ENCODE results near the gene KIF9.
"Not testable (repeated sequence)": the region's sequence is repeated elsewhere in the genome, so short reads cannot be mapped to it uniquely, and the experiment has no call there.

The KIF9 gene, protein sequence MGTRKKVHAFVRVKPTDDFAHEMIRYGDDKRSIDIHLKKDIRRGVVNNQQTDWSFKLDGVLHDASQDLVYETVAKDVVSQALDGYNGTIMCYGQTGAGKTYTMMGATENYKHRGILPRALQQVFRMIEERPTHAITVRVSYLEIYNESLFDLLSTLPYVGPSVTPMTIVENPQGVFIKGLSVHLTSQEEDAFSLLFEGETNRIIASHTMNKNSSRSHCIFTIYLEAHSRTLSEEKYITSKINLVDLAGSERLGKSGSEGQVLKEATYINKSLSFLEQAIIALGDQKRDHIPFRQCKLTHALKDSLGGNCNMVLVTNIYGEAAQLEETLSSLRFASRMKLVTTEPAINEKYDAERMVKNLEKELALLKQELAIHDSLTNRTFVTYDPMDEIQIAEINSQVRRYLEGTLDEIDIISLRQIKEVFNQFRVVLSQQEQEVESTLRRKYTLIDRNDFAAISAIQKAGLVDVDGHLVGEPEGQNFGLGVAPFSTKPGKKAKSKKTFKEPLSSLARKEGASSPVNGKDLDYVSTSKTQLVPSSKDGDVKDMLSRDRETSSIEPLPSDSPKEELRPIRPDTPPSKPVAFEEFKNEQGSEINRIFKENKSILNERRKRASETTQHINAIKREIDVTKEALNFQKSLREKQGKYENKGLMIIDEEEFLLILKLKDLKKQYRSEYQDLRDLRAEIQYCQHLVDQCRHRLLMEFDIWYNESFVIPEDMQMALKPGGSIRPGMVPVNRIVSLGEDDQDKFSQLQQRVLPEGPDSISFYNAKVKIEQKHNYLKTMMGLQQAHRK

DNA sequence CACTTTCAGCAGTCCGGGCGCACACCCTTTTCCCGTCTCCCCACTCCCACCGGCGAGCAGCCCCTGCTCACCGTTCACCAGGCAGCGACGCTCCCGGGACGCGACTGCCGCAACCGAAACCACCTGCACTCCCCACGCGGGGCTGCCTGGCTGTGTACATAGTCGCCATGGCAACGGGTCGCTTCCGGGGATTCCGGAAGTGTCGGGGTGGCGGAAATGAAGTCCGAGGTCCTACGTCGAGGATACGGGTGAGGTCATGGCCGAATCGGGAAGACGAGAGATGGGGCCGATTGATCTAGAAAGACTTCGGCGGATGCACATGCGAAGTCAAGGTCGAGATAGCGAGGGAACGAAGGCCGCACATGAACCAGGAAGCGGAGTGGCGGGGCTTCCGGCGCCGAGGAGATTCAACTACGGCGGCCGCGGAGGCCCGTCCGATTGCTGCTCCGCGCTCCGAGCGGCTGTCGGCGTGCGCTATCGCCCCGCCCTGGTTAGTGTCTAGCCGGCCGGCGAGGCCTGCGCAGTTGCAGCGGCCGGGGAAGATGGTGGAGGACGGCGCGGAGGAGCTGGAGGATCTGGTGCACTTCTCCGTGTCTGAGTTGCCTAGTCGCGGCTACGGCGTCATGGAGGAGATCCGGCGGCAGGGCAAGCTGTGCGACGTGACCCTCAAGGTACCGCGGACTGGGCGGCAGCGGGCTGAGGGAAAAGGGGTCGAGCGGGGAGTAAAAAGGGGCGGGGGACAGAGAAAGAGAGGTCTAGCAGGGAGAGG is at the start of gene KIF9, which contains the start of gene KLHL18:
KIF9 (minus strand) TSS at position 376 of the 769 bp plus-strand sequence. CDS start 5,425 bp downstream, outside the sequence.
KLHL18 (plus strand) TSS at position 521 of the 769 bp plus-strand sequence; CDS start at position 543, 22 bp downstream.
- peak; percentile 98 for DNase-seq

DNA sequence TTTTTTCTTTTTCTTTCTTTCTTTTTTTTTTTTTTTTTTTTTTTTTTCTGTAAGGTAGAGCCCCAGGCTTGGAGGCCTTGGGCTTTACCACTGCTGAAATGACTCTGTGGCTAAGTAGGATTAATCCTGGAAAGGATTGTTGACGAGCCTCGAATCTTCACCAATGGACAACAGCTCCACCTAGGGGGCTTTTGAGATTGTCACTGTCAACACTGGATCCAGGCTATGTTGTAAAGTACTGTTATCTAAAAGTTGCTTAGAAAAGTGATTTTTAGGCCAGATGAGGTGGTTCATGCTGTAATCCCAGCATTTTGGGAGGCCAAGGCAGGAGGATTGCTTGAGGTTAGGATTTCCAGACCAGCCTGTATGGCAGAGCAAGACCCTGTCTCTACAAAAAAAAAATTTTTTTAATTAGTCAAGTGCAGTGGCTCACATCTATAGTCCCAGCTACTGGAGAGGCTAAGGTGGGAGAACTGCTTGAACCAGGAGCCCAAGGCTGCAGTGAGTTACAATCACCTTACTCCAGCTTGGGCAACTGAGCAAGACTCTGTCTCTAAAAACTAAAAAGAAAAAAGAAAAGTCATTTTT is 41.8 kb upstream of the KIF9 start:
- DNase-seq = peak; percentile 69

DNA sequence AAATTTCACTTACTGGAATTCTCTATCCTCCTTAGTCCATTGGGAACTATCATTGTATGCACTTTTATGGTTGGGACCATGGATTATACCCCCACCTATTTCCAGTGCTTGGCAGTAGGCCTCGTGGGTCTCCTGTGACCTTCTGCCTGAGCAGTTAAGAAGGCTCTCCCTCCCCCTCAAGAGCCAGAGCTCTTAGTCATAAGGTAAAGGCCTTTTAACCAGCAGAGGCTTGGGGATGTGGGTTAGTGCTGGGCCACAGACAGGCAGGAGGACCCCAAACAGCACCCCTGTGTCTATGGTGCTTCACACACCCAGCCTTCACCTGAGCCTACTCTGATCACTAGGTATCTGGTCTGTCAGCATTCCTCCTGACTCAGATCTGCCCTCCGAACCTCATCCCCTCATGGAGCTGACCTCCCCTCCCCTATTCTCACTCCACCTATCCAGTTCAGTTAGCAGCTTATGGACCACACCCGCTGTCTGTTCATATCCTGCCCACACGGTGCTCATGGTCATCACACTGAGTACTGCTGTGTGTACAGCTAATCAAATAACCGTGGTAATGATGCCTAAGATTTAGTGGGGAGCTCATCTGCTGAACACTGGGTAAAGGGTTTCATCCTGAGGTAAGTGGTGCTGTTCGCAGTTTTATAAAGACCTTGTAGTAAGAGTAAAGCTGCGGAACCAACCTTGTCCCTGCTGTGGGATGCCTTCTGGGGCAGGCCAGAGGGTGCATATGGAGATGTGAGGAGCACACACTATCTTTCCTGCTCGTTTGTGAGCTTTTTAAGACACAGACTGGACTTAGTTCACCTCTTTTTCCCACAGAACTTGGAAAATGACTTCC is 41.1 kb upstream of the KIF9 start:
- no peak for DNase-seq

GRCh38 chr3:47319956-47320355 is 37.4 kb upstream of the KIF9 start:
- no peak for DNase-seq

GRCh38 chr3:47318916-47319315 is 36.3 kb upstream of the KIF9 start:
- DNase-seq = no peak

- DNase-seq = not testable (repeated sequence)
Observed at GRCh38 chr3:47316151-47316550, 33.6 kb upstream of the KIF9 start.

DNA sequence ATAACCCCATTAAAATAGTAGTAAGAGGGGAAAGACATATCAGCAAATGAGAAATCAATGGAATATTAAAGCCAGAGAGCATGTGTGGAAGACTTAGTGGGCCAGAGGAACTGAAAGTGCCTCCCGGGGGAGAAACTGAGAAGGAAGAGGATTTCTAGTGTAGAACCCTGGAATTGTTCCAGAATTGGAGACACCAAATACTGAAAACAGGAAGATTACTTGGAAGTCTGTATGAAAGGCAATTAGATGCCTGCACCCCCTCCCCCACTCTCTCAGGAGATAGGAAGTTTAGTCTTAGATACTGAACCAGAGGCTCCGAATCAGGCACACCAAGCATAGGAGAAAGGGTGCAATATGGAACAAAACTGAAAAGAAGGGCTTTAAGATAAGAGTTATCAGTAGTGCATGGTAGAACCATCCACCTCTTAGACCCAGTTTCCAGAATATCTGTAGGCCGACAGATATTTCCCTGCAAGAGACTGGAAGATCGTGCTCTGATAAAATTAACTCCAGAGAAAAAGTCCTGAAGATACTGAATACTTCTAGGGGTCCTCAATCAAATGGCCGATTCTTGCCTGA is 32.6 kb upstream of the KIF9 start:
- no peak for DNase-seq

DNA sequence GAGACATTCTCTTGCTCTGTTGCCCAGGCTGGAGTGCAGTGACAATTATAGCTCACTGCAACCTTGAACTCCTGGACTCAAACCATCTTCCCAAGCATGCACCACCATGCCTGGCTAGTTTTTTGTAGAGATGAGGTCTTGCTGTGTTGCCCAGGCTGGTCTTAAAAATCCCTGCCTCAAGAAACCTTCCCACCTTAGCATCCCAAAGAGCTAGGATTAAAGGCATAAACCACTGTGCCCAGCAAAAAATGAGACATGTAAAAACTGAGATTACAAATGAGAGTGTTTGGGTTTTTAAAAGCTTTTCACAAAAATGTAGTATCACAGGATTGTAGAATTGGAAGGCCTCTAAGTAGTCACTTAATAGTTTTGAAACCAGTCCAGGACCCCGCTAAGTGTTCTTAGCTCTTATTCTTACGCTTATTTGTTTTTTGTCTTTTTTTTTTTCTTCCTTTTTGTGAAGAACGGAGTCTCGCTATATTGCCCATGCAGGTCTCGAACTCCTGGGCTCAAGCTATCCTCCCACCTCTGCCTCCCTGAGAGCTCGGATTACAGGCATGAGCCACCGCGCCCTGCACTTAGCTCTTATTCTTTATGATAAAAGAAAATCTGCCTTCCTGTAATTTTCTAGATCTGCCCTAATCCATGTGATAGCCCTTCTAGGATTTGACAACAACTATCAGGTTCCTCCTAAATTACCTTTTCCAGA is 31.6 kb upstream of the KIF9 start:
- no peak for DNase-seq

DNA sequence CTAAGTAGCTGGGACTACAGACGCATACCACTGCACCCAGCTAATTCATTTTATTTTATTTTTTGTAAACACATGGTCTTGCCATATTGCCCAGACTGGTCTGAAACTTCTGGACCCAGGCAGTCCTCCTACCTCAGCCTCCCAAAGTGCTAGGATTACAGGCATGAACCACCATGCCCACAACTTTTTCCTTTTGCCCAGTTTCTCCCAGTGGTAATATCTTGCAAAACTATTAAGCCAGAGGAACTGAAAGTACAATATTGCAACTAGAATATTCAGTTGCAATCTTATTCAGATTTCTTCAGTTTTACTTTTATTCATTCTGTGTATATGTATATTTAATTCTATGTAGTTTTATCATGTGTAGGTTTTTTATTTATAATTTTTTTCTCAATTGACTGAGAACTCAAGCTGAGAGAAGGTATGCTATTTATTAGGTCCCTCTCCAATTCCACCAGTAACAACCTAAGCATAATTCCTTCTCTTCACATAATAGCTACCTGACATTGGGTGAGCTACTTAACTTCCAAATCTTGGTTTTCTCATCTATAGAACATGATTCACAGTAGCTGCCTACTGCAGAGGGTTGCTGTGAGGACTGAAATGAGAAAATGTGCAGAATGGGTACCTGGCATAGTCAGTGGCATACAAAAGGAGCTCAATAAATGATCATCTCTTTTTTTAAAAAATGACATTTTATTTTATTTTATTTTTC is 30.9 kb upstream of the KIF9 start:
- no peak for DNase-seq

DNA sequence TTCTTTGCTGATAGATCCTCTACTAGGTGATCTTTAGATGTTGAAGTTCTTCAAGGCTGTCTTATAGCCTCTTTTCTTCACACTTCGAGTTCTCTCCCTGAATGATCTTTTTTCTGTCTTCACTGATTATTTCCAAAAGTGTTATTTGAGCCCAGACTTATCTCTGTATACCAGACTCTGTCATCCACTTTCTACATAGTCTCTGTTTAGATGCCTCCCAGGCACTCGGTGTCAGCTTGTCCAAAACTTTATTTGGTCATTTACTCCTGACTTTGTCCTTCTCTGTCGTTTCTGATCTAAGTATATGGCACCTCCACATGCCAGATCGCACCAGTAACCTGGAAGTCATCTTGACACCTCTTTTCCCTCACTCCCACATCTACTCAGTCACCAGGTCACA is 27.8 kb upstream of the KIF9 start:
- DNase-seq = no peak

GRCh38 chr3:47309231-47309630 is 26.6 kb upstream of the KIF9 start:
- DNase-seq = not testable (repeated sequence)

DNA sequence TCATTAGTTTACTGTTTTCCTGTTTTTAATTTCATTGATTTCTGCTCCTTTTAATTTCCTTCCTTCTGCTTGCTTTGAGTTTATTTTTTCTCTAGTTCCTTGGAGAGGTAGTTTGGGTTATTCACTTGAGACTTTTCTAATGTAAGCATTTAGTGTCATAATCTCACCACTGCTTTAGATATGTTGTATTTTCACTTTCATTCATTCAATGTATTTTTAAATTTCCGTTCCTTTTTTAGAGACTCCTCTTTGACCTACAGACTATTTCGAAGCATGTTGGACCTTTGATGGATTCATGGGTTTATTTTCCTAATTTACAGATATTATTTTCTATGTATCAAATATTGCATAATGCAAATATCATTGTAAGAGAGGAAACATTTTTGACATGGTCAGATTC is 23.4 kb upstream of the KIF9 start:
- DNase-seq = no peak

DNA sequence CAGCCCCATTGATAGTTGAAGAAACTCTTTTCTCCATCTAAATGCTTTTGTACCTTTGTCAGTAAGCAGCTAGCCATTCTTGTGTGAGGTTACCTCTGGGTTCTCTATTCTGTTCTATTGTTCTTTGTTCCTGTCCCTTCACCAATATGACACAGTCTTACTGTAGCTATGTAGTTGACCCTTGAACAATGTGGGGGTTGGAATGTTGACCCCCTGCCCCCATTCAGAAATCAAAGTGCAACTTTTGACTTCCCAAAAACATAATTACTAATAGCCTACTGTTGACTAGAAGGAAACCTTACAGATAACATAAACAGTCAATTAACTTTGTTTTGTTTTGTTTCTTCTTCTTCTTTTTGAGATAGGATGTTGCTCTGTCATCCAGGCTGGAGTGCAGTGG is 18.9 kb upstream of the KIF9 start:
- no peak for DNase-seq

DNA sequence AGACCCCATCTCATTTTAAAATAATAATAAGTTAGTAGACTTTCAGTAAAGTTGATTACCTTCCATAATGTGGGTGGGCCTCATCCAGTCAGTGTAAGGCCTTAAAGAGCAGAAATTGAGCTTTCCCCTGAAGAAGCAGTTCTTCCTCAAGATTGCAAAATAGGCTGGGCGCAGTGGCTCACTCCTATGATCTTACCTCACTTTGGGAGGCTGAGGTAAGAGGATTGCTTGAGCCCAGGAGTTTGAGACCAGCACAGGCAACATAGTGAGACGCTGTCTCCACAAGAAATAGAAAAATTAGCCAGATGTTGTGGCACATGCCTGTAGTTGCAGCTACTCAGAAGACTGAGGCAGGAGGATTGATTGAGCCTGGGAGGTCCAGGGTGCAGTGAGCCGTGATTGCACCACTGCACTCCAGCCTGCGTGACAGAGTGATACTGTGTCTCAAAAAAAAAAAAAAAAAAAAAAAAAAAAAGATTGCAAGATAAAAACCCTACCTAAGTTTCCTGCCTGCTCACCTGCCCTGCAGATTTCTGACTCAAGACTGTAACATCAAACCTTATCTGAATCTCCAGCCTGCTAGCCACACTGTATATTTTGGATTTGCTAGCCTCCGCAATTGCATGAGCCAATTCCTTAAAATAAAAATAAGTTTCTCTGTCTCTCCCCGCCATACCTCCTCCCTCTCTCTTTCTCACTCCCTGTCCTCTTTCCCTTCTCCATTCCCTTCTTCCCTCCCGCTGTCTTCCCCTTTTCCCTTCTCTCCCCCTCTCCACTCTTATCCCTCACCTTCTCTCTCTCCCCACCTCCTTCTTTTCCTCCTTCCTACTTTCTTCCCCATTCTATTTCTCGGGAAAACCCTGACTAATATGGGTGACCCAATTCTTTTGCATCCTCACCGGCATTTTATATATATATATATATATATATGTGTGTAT is 17.1 kb upstream of the KIF9 start:
- no peak for DNase-seq

- no peak for DNase-seq
Observed at GRCh38 chr3:47298439-47298838, 15.8 kb upstream of the KIF9 start.

DNA sequence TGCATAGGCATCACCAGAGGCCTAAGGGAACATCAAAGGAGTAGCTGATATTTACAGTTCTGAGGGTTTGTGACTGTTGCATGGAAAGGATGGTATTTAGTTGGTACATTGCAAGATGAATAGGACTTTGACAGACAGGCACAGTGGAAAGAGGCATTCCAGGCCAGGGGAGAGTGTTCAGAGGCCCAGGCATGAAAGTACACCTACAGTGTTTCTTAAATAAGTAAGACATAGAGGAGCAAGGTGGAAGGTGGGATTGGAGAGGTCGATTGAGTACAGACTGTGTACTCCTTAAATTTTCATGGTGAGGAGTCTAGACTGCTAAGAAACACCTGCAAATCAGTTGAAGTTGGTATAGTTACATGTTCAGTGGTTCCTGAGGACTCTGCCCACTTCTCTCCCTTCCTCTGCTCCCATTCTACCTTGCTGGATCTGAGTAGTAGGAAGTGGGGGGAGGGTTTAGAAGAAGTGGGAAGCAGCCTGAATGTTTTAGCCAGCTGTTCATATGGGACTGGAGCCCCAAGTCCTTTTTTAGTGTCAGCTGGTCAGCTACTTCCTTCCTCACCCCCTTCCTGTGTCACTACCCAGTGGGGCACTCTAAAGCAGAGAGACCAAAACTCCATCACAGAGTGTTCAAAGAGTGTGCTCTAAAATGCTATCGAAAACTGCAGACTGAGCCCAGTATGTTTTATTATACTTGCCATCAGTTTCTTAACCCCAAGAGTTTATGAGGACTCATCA is 14.1 kb upstream of the KIF9 start:
- no peak for DNase-seq

DNA sequence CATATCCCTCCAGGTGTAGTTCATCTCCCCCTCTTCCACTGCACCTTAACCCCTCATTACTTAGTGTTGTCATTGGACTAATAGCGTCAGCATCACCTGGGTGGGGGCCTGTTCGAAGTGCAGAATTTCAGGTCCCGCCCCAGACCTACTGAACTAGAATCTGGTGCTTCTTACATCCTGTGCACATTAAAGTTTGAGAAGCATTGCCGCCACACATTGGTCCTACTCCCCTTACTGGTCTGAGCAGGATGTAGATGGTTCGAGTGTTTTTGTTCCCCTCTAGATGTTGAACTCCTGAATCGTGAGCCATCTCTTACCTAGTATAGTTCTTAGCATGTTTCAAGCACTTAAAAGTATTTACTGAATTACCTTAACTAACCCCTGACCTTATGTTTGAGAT is 13.4 kb upstream of the KIF9 start:
- DNase-seq = no peak

- no peak for DNase-seq
Observed at GRCh38 chr3:47295322-47295721, 12.7 kb upstream of the KIF9 start.

Data from RPMI8226 (cell line).